ENCODE measurements around the gene BRD4. TPM values are rescaled to one million over a fixed set of nuclear protein-coding genes. Genes with fewer than 3 reads are reported as not detected.
A peak's percentile ranks its signal among the peaks of the same experiment; 100 is the strongest.

Gene BRD4
- polyA plus RNA-seq, 2 of the 4 experiments (the other 2 are of a cell fraction), result 8.3 to 22.5 TPM

DNA sequence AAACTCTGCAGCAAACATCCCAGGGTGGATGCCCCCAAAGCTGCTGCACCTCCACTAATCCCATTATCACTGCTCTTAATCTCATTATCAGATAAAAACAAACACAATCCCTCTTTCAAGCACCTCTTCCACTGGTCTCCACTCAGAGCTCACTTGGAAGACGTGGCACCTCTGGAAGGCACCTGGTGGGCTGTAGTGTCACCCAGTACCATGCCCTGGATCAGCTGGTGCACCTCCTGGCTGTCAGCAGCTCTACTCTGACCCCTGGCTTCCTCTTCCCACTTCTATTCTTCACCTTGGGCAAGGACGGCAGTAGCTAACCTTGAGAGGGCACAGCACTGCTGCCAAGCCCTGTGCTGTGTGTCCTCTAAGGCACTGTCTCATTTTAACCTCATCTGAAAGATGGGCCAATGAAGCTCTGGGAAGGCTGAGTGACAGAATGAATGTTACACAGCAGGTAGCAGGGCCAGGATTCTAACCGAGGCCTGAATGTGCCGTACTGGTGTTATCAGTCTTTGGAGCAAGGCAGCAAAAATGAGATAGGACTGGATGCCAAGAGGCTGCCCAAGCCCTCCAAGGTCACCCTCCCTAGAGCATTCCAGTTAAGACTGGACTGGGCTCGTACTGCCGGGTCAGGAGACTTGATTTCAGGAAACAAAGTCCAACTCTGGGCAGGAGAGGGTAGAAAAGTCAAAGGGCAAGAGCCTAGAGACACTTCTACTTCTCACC is 7.4 kb downstream of the BRD4 start:
- no peak for FAIRE-seq
- ChIA-PET CTCF (interaction anchor here (1.1 kb wide), 1 partner anchor 18 kb away, joined by 3 read pairs; no protein-coding TSS in a partner anchor), POLR2A (interaction anchor here (0.6 kb wide), 1 partner anchor 23 kb away, joined by 3 read pairs; no protein-coding TSS in a partner anchor)
- Histone ChIP-seq H3K9me3 (no peaks in the 10 kb centered on the region), H3K27ac (peak overlapping the region; percentile 35 to 48; a peak in 3 of 6 replicates), H3K4me1 (peaks cover 88% of the 10 kb centered on the region), H3K4me3 (no peak overlapping the region), H3K4me2 (peak overlapping the region; percentile 39; the same call in 2 of the 3 replicates)
- peak; percentile 34 to 55; a peak in 3 of 6 replicates for ATAC-seq
- DNase-seq (ENCODE audit: low read depth in 1 of 2, low spot score in 1 of 2), result no peak
- TF ChIP-seq, protein P1, sequence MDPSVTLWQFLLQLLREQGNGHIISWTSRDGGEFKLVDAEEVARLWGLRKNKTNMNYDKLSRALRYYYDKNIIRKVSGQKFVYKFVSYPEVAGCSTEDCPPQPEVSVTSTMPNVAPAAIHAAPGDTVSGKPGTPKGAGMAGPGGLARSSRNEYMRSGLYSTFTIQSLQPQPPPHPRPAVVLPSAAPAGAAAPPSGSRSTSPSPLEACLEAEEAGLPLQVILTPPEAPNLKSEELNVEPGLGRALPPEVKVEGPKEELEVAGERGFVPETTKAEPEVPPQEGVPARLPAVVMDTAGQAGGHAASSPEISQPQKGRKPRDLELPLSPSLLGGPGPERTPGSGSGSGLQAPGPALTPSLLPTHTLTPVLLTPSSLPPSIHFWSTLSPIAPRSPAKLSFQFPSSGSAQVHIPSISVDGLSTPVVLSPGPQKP (IDR thresholded peaks at IDR 0.05; ENCODE audit: low read depth, low read length), result no peak
- TF ChIP-seq MYC (IDR thresholded peaks at IDR 0.05; ENCODE audit: borderline replicate concordance, low read length) (no peak), KDM1A (IDR thresholded peaks at IDR 0.05; ENCODE audit: low read depth) (no peak), HEYL (CRISPR knock-in tag; IDR thresholded peaks at IDR 0.05) (no peak), BHLHE40 (IDR thresholded peaks at IDR 0.05; ENCODE audit: low read depth, low read length) (no peak), MAFK (IDR thresholded peaks at IDR 0.05; ENCODE audit: partially characterized antibody) (no peak), CBX8 (IDR thresholded peaks at IDR 0.05) (no peak), ZNF302 (CRISPR knock-in tag; IDR thresholded peaks at IDR 0.05) (no peak)
- TF ChIP-seq, protein P2, sequence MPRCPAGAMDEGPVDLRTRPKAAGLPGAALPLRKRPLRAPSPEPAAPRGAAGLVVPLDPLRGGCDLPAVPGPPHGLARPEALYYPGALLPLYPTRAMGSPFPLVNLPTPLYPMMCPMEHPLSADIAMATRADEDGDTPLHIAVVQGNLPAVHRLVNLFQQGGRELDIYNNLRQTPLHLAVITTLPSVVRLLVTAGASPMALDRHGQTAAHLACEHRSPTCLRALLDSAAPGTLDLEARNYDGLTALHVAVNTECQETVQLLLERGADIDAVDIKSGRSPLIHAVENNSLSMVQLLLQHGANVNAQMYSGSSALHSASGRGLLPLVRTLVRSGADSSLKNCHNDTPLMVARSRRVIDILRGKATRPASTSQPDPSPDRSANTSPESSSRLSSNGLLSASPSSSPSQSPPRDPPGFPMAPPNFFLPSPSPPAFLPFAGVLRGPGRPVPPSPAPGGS (IDR thresholded peaks at IDR 0.05), result no peak
- 63% methylated on average over 6 of the region's 6 CpGs for WGBS (ENCODE audit: missing lambda C conversion rate)

DNA sequence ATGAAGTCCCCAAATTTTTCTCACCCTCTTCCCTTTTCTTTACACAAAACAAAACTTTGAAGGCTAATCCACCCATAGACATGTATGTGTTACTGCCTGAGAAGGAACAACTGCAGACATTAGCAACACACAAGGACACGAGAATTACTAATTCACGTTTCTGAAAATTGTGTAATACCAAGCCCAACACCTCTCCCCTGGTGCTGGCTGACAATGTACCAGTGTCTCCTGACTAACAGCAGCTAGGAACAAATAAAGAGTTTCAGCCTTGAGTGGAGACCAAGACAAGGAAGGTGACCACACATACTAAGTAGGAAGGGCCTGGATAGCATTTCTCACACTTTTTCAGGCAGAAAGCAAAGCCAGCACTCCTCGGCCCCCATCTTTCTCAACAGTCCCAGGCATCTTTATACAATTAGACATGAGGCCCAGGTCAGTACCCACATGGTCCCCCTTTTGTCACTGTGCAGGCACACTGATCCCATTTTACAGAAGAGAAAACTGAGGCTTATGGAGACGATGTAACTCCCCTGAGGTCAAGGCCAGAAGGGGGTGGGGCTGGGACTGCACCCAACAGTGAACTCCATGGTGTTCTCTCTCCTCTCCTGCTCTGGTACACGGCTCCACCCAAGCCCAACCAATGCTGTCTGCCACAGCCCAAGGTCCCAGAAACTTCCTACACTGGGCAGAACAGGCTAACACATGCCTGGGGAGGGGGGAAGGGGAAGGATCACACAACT is 8.7 kb downstream of the BRD4 start:
- ChIA-PET POLR2A (no interaction called here), CTCF (no interaction called here)
- no peaks in the 10 kb centered on the region for H3K9me3 ChIP-seq
- peaks cover 75% of the 10 kb centered on the region for H3K4me1 ChIP-seq
- FAIRE-seq (no peak), DNase-seq (ENCODE audit: low read depth in 1 of 2, low spot score in 1 of 2) (no peak), ATAC-seq (peak; percentile 39 to 50; a peak in 3 of 6 replicates)
- H3K27ac ChIP-seq, result peak overlapping the region; percentile 9 to 42; a peak in 3 of 6 replicates
- TF ChIP-seq JUN (IDR thresholded peaks at IDR 0.05), result no peak
- no peak for TF ChIP-seq EHF (CRISPR knock-in tag; IDR thresholded peaks at IDR 0.05)
- 0 out of 2 replicates have a peak, but pooled peaks have one; percentile 35 for TF ChIP-seq KDM1A (IDR thresholded peaks at IDR 0.05; ENCODE audit: low read depth)
- WGBS (ENCODE audit: missing lambda C conversion rate), result 53% methylated on average over 4 of the region's 5 CpGs
- peak overlapping the region; percentile 39 for H3K4me2 ChIP-seq
- no peak overlapping the region for H3K4me3 ChIP-seq

DNA sequence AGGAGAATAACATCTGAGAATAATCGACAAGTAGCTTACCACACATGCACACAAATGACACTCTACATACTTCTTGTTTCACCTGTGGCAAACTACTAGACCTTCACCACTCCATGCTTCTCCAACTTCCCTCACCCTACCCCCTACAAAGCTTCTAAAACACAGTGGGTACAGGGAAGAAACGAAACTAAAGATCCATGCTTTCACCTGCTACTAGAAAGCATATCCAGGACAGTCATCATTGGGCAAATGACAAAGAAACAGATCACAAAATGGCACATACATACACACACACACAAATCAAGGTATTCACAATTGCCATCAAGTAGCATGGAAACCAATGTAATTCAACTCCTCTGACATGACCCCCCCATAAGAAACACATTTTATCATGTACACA is 10.6 kb downstream of the BRD4 start:
- CTCF ChIA-PET, result no interaction called here
- no peak for DNase-seq (ENCODE audit: low read depth in 1 of 2, low spot score in 1 of 2)
- FAIRE-seq, result no peak
- WGBS (ENCODE audit: missing lambda C conversion rate), result 50% methylated on average over 2 of the region's 2 CpGs
- H3K9me3 ChIP-seq, result no peaks in the 10 kb centered on the region
- peak overlapping the region; percentile 7; the same call in 2 of the 3 replicates for H3K4me2 ChIP-seq
- no peak overlapping the region for H3K4me3 ChIP-seq
- POLR2A ChIA-PET, result no interaction called here
- no peak for ATAC-seq
- peaks cover 65% of the 10 kb centered on the region for H3K4me1 ChIP-seq
- H3K27ac ChIP-seq, result peak overlapping the region in 1 of 2 experiments; percentile 14; a peak in 1 of 6 replicates
- no peak for TF ChIP-seq RCOR1 (IDR thresholded peaks at IDR 0.05; ENCODE audit: low read depth, low read length)
- no peak for TF ChIP-seq HEYL (CRISPR knock-in tag; IDR thresholded peaks at IDR 0.05)
- no peak for TF ChIP-seq KDM1A (IDR thresholded peaks at IDR 0.05; ENCODE audit: low read depth)
- no peak for TF ChIP-seq HOXB5 (CRISPR knock-in tag; IDR thresholded peaks at IDR 0.05)
- TF ChIP-seq, protein P3, sequence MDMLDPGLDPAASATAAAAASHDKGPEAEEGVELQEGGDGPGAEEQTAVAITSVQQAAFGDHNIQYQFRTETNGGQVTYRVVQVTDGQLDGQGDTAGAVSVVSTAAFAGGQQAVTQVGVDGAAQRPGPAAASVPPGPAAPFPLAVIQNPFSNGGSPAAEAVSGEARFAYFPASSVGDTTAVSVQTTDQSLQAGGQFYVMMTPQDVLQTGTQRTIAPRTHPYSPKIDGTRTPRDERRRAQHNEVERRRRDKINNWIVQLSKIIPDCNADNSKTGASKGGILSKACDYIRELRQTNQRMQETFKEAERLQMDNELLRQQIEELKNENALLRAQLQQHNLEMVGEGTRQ (IDR thresholded peaks at IDR 0.05), result no peak
- TF ChIP-seq NR3C1 (IDR thresholded peaks at IDR 0.05), result no peak

Measured in A549 (cell line).